Cerebellar cortex (tissue), 1 donor: ENCODE data around the gene CDH13.

Experiments used
- DNase-seq: peaks from one replicate; pipeline ENCODE4 v3.0.0-alpha.2; 2015; ENCODE audit warnings: low spot score

CDH13 gene

DNA sequence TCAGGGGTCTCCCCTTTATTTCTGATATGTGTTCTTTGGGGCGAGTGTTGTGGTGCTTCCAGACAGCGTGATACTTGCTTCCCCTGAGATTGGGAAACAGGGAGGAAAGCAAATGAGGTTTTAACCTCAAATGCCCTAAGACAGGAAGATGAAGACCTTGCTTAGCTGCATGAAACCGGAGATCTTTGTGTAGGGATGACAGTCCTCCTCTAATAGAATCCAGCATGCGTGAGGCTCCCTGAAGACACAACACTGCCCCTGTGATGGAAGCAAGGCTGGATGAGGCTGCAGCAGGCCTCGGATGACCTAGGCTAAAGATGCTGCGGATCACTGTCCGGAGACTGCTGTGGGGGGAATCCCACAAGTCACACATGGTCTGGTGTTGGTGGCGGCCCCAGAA lies 491.0 kb downstream of the CDH13 start:
- no peak for DNase-seq

DNA sequence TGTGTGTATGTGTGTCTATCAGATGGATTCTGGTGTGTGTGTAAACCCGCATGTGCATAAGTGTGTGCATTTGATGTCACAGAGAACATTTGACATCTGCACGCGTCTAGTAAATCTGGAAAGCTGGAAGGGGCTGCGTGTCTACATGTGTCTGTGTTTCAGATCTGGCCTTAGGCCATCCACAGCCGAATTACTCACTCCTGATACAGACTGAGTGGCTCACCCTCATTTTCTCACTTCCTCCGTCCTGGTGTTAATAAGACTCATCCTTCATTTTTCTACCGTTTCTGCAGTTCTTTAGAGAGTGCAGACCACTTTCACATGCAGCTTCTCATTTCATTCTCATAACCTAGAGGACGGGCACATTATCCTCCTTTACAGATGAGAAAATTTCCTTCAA lies 491.6 kb downstream of the CDH13 start:
- DNase-seq, result no peak

DNA sequence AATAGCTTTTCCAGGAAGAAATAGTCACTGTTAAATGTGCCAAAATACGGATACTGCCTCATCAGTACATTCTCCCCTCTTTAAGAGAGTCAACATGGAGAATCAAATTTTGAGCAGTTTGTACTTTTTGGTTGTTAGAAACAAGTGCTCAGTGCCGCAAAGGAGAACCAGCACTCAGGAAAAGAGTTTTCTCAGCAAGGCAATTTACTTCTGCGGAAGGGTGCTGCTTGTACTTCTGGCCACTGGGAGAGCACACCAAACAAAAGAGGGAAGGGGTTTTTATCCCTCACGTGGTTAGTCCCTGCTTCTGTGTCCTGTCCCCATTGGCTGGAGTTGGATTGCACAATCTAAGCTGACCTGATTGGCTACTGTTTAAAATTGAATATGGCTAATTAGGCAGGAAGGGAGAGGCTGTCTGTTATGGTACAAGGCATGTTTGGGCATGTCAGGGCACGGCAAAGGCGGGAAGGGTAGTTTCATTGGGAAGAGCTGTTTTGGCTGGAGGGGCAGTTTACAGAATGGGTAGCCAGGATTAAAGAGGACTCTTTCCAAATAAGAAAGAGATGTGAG lies 499.3 kb downstream of the CDH13 start:
- no peak for DNase-seq

DNA sequence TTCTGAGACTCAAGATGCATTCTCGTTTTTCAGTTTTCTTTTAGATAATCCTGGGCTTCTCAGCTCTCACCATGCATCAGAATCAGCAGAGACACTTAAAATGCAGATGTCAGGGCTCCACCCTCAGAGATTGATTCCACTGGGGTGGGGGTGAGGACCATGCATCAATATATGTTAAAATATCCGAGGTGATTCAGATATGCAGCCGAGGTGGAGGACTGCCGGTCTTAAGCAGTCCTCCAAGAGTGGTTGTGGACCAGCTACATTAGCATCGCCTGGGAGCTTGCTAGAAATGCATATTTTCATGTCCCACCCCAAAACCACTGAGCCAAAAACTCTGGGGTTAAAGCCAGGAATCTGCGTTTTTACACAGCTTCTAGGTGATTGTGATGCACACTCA lies 501.3 kb downstream of the CDH13 start:
- no peak for DNase-seq

DNA sequence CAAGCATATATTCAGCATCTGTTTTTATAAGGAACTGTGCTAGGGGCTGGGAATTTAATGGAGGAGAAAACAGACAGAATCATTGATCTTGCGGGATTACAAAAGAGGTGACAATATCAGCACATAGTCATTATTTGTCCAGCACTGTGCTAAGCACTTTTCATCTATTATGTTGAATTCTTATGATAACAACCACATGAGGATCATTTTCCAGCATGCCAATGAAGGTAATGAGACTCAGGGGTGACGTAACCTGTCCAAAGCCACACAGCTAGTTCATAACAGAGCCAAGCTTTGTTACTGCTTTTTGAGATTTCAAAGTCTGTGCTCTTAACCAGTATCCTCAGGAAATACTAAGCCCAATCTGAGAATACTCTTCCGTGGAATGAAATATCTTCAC lies 503.3 kb downstream of the CDH13 start:
- DNase-seq, result no peak

DNA sequence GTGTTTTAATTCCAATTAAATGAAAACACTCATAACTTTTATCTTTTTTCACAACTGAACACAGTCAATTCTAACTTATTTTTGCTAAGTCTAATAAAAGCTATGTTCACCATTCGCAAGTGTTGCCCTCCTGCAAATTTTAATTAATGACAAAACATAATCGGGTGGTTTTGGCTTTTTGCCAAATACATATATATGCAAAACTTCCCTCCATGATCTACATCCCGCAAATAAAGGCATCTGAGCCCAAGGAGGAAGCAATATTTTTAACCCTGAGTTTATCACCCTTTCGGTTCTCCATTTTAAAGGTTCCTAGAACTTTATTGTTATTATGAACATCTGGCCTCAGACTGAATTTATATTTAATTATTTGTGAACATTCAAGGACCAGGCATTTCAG lies 507.9 kb downstream of the CDH13 start:
- DNase-seq, result no peak

DNA sequence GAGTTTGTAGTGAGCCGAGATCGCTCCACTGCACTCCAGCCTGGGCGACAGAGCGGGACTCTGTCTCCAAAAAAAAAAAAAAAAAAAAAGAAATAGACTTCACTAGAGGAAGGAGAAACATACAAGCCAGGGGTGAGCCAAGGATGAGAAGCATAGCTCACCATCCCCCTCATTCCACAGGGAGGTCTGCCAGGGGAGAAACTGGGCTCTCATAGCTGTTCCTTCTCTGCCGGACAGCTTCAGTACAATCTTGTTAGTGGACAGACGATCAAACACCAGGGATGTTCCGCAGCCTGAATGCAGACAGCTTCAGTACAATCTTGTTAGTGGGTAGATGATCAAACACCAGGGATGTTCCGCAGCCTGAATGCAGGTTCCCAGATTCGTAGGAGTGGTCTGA lies 509.6 kb downstream of the CDH13 start:
- no peak for DNase-seq

DNA sequence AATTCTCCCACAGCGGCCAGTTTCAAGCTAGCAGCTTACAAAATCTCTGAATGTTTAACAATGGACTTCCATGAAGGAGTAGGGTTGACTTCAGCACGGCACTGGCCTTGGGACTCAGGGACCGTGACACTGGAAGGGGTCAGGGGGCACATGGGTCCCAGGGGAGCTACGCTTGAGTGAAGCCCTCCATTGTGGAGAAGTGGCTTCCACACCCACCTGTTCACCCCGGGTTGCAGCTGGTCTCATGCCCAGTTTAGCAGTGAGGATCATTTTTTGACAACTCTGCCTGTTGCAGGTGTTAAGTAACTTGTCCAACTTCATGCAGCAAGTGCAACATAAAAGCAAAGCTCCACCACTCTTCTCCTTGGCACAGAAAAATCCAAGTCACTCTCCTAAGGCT lies 510.2 kb downstream of the CDH13 start:
- no peak for DNase-seq

DNA sequence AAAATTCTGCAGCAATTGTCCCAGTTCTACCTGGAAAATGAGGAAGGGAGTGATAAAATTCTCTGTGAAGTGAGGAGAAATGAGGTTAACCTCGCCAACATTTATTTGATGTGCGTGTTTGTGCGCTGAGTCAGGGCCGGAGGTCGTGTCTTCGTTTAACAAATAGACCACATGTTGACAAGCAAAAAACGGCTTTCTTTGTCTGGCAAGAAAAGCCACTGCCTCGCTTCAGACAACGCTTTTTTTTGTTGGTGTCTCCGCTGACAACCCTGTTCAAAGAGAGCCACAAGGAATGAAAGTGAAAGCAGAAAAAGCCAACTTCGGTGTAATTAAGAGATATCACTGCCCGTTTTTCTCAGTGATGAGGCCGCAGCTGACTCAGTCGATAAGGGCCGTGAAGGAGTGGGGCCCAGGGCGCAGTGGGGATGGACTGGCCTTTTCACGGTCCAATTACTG lies 510.6 kb downstream of the CDH13 start:
- no peak for DNase-seq

DNA sequence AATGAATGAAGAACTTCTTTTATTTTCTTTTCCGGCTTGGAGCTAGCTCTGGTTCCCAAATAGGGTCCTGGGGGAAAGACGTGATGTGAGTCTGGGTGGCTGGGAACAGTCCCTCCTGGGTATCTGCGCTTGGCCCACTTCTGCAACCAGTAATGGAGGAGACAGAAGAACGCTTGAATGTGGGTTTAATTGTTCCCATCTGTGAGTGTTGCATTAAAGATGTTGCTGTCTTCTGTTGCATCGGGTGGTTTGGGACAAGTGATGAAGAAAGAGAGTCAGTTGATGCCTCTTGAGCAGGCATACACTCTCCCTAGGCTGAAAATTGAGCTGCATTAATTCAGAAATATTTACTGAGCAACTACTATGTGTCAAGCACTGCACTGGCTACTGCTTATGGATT lies 511.1 kb downstream of the CDH13 start:
- DNase-seq, result no peak

DNA sequence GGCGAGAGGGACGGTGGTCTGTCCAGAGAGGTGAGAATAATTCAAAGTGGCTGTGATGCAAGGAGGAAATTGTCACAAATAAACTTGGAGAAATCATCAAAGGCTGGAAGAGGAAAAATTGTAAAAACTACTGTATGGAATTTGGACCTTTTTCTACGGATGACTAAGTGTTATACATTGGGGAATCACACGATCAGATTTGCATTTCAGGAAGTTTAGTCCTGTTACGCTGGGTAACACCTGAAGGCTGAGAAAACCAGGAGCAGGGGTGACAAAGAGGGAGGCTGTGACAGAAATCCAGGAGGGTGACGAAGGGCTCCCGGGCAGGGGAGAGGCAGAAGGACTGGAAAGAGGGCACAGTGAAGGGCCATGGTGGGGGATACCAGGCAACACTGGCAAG lies 511.7 kb downstream of the CDH13 start:
- DNase-seq, result no peak

DNA sequence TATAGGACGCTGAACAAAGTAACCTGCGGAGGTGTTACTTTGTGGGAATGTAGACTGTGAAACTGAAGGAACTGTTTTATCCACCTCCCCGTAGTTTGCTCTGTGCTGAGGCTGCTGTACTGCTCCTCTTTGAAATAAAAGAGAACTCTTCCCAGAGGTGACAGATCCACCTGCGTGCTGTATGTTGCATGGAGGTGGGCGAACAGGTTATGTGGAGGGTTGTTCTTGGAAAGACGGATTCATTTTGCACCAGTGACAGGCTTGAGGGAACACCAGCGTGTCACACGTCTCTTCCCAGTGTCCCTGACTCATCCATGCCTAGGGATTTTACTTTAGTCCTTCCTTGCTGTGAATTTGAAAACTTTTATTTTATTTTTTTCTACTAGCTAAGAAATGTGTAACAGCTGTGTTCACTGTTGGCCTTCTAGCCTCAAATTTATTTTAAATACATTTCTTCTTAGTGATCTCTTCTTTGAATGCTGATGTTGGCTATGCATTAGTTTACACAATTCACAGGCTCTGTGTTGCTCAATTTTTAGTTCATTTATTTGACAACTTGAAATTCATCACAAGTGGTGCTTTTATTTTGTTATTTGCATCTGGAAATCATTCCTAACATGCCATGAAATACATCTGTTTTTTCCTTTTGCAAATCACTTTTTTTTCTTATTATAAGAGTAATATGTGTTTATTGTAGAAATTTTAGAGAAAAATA lies 512.4 kb downstream of the CDH13 start:
- no peak for DNase-seq

DNA sequence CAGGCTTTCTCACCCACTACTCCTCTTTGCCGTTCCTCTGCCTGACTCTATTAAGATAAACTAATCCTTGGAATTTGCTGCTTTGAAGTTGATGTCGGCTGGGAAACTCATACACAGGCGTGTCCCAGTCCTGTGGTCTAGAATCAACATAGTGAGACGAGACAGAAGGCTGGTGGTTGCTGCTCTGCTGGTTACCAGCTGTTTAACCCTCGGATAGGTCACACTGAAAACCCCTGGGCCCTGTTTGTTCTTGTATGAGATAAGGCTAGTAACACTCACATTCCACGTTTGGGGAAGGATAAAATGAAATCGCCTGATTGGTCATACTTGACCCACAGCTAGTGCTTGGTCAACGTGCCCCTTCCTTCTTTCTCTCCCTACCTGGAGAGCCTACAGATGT lies 517.0 kb downstream of the CDH13 start:
- DNase-seq, result no peak

DNA sequence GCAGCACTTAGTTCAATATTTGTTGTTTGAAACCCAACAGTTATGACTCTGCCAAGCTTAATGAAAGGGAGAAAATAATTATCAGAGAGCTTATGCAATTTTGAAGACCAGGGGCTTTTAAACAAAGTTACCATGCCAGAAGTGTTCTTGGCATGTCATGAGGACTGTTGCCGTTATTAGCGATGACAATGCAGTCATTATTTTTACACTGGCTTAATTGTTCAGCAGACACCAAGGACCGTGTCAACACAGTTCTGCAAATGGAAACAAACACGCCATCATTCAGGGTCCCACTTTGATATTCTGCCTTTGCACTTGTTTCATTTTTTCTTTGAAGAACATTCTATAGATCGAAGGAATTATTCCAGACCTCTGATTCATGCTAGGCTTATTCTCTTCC lies 518.5 kb downstream of the CDH13 start:
- no peak for DNase-seq

DNA sequence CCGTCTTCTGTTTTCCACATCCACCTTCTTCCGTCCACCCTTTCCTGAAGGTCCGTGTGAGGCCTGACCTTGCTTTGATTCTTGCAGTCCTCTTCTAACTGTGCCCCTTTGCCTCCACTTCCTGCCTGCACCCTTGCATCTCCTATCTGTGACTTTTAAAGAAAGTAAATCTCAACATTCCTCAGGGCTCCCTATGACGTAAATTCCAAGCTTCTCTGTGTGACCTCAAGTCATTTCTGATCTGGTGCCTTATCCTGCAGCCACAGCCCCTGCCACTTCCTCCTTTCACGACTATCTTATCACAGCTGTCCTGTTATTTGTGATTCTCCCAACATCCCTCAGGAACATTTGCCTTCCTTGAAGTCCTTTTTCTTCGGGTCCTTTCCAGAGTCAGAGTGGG lies 520.5 kb downstream of the CDH13 start:
- DNase-seq, result no peak

DNA sequence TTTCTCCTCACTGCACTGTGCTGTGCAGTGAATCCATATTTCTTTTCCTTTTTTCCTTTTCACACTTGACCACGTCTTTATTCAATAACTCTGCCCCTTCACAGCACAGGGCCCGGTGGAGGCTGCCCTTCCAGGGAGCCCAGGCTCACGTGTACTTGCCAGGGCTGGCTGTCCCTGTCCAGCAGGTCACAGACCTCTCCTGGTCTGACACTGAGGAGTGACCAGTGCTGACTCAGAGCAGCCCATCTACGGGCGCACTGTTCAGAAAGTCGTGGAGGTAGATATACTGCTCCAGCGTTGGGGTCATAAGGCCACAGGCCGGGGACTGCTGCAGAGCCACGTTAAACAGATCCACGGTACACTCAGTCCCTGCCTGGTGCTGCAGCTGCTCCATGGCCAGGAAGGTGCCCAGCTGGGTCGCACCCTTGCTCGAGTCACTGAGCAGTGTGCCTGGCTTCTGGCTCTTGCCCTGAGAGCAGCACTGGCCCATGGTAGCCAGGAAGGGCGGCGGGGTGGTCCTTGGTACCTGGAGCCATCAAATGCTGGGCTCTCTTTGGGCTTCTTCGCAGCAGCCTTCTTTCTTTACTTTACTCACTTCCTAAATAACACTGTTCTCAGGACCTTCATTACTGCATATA lies 531.7 kb downstream of the CDH13 start:
- DNase-seq, result no peak

DNA sequence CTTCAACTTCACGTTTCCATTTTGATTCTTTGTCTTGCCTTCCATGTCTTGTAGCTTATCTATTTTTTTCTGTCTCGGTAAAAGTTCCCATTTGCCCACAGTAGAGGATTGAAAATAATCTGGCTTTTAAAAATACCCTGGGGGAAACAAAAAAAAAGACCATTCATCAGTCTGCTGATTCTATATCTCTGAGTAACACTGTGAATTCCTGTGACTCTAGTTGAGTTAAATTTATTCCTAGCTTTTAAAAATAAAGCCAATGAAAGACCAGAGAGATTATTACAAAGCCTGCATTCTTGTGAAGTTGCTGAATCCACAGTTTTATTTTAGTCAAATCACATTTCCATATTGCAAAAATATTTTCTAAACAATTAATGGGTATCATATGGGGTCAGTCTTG lies 532.3 kb downstream of the CDH13 start:
- DNase-seq, result no peak

DNA sequence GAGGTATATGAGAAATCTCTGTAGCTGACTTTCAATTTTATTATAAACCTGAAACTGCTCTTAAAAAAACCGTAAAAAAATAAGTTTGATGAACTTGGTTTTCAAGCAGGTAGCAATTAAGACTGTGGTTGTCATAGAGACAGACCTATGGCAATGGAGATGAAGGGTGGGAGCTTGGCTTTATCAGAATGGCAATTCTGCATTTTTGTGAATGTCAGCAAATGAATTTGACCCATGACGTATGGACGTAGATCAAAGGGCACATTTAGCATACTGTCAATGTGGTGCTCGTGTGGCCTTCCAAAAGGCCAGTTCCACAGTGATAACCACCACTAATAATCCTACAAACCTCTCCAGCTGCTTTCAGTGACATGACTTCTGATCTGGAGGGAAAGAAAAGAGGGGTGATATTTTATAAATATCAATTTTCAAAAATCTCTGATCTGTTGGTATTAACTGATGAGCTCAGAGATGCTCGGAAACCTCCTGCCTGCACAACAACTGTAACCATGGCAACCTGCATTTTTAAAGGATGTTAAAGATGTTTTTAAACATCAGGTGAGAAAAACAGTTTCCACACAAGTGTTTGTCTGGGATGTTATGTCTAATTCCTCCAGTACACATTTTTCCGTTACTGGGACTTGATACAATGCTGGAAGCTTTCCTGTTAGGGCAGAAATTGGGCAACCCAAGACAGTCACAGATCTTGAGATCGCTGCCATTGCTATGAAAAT lies 533.7 kb downstream of the CDH13 start:
- DNase-seq, result no peak

DNA sequence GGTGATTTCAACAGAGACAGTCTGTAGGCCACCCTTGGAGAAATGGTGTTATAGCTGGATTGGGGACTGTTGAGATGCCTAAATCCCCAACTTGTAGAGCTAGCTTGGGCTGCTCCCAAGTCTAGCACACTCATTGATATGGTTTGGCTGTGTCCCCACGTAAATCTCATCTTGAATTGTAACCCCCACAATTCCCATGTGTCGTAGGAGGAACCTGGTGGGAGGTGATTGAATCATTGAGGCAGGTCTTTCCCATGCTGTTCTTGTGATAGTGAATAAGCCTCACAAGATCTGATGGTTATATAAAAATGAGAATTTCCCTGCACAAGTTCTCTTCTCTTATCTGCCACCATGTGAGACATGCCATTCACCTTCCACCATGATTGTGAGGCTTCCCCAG lies 536.0 kb downstream of the CDH13 start:
- no peak for DNase-seq

DNA sequence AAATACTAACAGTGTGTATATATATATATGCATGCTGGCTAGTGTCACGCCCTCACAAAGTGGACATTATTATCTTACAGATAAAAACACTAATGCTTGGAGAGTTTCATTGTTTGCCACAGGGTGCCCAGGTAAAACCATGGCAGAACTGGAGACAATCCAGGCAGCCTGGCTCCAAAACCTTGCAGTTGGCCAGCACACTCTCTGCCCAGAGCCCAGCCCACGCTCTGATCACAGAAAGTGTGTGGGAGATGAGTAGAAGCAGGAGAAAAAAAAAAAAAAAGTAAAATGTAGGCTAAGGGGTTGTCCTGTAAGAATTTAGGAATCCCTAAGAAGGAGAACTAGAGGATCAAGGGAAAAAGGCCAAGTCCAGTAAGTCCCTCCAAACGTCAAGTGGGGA lies 538.0 kb downstream of the CDH13 start:
- no peak for DNase-seq

DNA sequence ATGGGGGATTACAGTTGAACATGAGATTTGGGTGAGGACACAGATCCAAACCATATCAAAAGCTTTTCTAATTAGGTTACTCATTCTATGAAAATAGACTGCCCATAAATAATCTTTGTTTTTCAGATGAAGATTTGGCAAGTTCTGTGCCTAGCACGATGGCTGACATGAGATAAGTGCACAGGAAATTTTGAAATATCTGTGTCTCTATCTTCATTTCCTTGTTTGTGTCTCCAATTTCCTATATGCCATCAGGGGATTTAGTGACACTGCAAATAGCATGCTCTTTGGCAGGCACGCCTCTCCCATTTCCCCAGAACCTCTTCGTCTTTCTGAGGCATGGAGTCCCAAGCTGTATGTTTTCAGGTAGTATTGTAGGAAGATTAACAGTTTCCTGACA lies 544.6 kb downstream of the CDH13 start:
- DNase-seq, result no peak

DNA sequence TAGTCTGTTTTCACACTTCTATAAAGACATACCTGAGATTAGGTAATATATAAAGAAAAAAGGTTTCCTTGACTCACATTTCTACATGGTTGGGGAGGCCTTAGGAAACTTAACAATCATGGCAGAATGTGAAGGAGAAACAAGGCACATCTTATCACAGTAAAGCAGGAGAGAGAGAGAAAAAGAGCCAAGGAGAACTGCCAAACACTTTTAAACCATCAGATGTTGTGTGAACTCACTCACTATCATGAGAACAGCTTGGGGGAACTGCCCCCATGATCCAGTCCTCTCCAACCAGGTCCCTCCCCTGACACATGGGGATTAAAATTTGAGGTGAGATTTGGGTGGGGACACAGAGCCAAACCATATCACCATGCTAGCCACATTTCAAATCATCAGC lies 547.9 kb downstream of the CDH13 start:
- DNase-seq, result no peak

DNA sequence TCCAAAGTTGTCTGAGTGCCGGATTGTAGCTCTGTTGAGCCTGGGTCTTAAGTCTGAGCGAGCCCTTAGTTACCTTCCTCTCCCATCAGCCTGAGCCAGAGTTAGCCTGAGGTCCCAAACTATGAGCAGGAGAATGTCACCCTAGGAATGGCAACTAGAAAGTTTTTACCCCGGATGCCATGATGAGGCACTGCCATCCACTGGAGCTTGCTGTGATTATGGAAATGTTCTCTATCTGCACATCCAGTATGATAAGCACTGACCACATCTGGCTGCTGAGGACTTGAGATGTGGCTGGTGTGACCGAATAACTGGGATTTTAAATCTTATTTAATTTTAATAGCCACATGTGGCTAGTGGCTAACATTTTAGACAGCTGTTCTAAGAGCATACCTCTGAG lies 550.0 kb downstream of the CDH13 start:
- DNase-seq, result no peak
